CD4-positive, alpha-beta T cell treated with Interleukin-21 for 1 hour (primary cell): ENCODE measurements around the gene EML1.
A peak's percentile ranks its signal among the peaks of the same experiment; 100 is the strongest.

ENCODE experiments used
- DNase-seq: peaks from one replicate; pipeline ENCODE4 v3.0.0-alpha.2; 2020

Gene EML1

GRCh38 chr14:99971941-99972747 is 178.9 kb downstream of the EML1 start:
- no peak for DNase-seq

GRCh38 chr14:99972748-99973466 is 179.7 kb downstream of the EML1 start:
- no peak for DNase-seq

GRCh38 chr14:99975190-99975589 is 182.0 kb downstream of the EML1 start:
- DNase-seq, result no peak

DNA sequence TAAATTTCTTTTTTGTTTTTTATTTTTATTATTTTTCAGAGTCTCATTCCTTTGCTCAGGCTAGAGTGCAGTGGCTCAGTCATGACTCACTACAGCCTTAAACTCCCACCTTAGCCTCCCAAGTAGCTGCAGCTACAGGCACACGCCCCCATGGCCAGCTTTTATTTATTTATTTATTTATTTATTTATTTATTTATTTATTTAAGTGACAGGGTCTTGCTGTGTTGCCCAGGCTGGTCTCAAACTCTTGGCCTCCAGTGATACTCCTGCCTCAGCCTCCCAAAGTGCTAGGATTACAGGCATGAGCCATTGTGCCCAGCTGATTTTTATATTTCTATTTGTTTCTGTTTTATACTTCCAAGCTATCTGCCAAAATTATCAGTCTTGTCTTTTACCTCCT is 182.8 kb downstream of the EML1 start:
- no peak for DNase-seq

- DNase-seq, result no peak
Measured at GRCh38 chr14:99976681-99977080, 183.5 kb downstream of the EML1 start.

GRCh38 chr14:99980299-99980698 is 187.1 kb downstream of the EML1 start:
- DNase-seq, result no peak

- DNase-seq, result no peak
Measured at GRCh38 chr14:99981806-99982205, 188.6 kb downstream of the EML1 start.

GRCh38 chr14:99982537-99983250 is 189.5 kb downstream of the EML1 start:
- DNase-seq, result peak; percentile 78

DNA sequence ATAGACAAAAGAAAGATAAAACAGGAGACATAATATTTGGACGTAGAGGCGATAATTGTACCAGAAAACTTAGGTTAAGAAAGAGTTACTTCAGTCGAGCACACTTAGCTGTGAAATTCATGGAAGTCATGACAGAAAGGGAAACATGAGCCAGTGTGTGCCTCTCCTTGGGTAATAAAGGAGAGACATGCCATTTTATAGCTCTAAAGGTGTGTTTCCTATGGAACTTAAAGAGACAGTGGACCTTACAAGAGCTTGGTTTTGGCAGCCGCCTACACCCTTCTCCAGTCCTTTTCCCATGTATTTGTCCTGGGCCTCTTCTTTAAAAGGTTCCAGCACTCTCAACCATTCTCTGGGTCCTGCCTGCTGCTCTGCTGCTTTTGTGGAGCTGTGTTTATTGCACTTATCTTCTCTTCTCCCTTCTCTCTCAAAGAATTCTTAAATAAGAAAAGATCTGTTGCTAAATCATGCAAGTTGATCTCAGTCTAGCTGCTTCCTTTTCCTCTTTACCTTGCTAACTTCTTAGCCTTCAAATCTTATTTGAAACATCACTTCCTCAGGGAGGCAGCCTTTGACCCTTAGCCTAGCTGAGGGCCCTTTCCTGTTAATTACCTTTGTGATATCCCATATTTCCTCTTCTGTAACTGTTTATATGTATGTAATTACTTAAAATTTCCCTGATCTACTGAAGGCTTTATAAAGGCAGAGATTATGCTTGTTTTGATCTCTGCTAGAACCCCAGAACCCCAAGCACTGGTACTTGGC is 190.2 kb downstream of the EML1 start:
- DNase-seq, result no peak

- no peak for DNase-seq
Measured at GRCh38 chr14:99984036-99984435, 190.8 kb downstream of the EML1 start.

DNA sequence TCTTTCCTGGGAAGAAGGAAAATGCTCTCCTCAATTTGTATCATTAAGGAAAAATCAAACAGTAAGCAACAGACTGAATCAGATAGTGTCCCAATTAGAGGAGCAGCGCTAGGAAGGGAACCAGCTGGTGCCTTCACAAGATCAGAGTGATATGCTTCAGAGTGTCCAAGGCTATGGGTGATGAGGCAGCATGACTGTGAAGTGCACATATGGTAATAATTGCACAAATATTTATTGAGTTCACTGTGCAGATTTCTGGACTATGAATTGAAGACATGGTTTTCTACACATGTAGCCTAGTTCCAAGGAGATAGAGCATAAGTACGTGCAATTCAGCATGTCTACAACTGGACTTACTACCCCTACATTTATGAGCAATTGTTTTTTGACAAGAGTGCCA is 193.2 kb downstream of the EML1 start:
- no peak for DNase-seq

DNA sequence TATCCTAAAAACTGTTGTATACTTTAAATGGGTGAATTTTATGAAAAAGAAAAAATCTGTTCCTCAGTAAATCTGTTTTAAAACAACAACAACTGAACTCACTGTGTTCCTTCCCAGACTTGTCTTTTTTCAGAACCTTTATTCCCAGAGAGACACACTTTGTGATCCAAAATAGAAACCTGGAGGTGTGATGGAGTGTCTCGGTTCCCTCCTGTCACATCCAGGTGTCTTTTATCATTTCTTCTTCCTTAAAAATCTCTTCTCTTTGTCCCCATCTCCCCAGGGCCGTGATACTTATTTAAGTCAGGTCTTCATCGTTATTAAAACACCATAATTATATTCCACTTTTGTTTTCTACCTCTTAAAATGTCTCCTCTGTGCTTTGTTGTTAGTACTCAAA is 195.8 kb downstream of the EML1 start:
- DNase-seq, result no peak

- DNase-seq, result no peak
Measured at GRCh38 chr14:99990268-99991170, 197.3 kb downstream of the EML1 start.

GRCh38 chr14:99991331-99991730 is 198.1 kb downstream of the EML1 start:
- no peak for DNase-seq
